Measurements from ENCODE around the gene TMEM238. TPM values are rescaled to one million over a fixed set of nuclear protein-coding genes. Genes with fewer than 3 reads are reported as not detected.

Gene TMEM238
- total RNA-seq, 4 donors from 2014 or later: 1.5 to 1.7 (median 1.6) TPM; not detected in 1

GRCh38 chr19:55368701-55369563, 15.2 kb downstream of the TMEM238 start:
- TF ChIP-seq, protein P1, sequence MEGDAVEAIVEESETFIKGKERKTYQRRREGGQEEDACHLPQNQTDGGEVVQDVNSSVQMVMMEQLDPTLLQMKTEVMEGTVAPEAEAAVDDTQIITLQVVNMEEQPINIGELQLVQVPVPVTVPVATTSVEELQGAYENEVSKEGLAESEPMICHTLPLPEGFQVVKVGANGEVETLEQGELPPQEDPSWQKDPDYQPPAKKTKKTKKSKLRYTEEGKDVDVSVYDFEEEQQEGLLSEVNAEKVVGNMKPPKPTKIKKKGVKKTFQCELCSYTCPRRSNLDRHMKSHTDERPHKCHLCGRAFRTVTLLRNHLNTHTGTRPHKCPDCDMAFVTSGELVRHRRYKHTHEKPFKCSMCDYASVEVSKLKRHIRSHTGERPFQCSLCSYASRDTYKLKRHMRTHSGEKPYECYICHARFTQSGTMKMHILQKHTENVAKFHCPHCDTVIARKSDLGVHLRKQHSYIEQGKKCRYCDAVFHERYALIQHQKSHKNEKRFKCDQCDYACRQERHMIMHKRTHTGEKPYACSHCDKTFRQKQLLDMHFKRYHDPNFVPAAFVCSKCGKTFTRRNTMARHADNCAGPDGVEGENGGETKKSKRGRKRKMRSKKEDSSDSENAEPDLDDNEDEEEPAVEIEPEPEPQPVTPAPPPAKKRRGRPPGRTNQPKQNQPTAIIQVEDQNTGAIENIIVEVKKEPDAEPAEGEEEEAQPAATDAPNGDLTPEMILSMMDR (IDR thresholded peaks at IDR 0.05): no peak
- ATAC-seq (ENCODE audit: low FRiP score): peak; percentile 74
- no peak for DNase-seq (ENCODE audit: low spot score)

- TF ChIP-seq, protein P1 (IDR thresholded peaks at IDR 0.05): no peak
- DNase-seq (ENCODE audit: low spot score): no peak
- no peak for ATAC-seq (ENCODE audit: low FRiP score)
Observed at GRCh38 chr19:55368106-55368505, 16.0 kb downstream of the TMEM238 start.

GRCh38 chr19:55366790-55367189, 17.3 kb downstream of the TMEM238 start:
- DNase-seq (ENCODE audit: low spot score): no peak
- no peak for ATAC-seq (ENCODE audit: low FRiP score)
- TF ChIP-seq, protein P1 (IDR thresholded peaks at IDR 0.05): no peak

DNA sequence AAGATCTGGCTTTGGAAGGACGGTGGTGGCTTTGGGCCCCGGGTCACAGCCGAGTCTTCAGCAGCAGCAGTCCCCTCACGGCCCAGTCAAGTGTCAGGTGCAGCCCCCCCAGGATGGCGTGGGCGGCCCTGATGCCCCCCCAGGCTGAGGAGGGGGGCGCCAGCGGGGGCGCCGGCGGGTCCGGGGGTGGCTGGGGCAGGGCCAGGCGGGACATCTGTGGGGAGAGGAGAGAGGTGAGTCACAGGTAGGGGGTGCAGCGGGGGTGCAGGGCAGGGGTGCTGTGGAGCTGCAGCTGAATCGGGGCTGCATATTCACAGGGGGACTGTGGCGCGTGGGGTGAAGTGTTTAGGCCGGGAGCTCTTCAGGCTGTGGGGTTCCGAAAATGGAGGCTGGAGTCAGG, 18.1 kb downstream of the TMEM238 start:
- ATAC-seq (ENCODE audit: low FRiP score) (no peak), DNase-seq (ENCODE audit: low spot score) (no peak)
- TF ChIP-seq, protein P1 (IDR thresholded peaks at IDR 0.05): no peak

DNA sequence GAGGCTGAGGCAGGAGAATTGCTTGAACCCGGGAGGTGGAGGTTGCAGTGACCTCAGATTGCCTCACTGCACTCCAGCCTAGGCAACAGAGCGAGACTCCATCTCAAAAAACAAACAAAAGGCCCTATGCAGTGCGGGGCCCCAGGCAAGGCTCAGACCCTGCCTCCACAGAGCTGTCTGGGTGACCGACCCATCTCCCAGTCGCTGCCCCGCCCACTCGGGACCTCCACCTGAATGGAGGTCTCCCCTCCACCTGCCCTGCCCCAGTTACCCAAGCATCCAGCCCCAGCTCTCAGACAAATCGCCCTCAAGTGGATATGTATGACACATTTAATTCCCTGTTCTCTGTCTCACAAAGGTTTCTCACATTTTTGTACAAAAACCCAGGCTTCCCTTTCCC, 18.8 kb downstream of the TMEM238 start:
- no peak for ATAC-seq (ENCODE audit: low FRiP score)
- TF ChIP-seq, protein P1 (IDR thresholded peaks at IDR 0.05): no peak
- DNase-seq (ENCODE audit: low spot score): no peak

- TF ChIP-seq, protein P1 (IDR thresholded peaks at IDR 0.05): no peak
- DNase-seq (ENCODE audit: low spot score): no peak
- no peak for ATAC-seq (ENCODE audit: low FRiP score)
Observed at GRCh38 chr19:55362990-55363716, 20.9 kb downstream of the TMEM238 start, which contains the start of gene GARIN5B. GARIN5B (minus strand) TSS chr19:55363260; CDS start chr19:55363066, 194 bp downstream.
